ENCODE data around the gene HOXB4. TPM values are rescaled to one million over a fixed set of nuclear protein-coding genes. Genes with fewer than 3 reads are reported as not detected.

Gene HOXB4
- total RNA-seq, 1 donor from 2014 or later = 6.5 TPM

GRCh38 chr17:48561884-48562810 is 16.0 kb downstream of the HOXB4 start:
- Mint-ChIP-seq H3K9me3 (ENCODE audit: unreplicated experiment) (no peaks in the 10 kb centered on the region), H3K4me1 (ENCODE audit: unreplicated experiment) (peaks cover 50% of the 10 kb centered on the region), H3K27me3 (ENCODE audit: unreplicated experiment) (peaks cover 34% of the 10 kb centered on the region), H3K4me3 (ENCODE audit: unreplicated experiment) (peak overlapping the region; percentile 60), H3K36me3 (ENCODE audit: low read depth, unreplicated experiment) (peaks cover 19% of the 10 kb centered on the region), H3K27ac (ENCODE audit: unreplicated experiment) (no peak overlapping the region)
- peak; percentile 56 for TF ChIP-seq CTCF (IDR thresholded peaks at IDR 0.05; ENCODE audit: unreplicated experiment)
- no peak for DNase-seq (ENCODE audit: low spot score)

- Mint-ChIP-seq H3K4me1 (ENCODE audit: unreplicated experiment) (peaks cover 68% of the 10 kb centered on the region), H3K27ac (ENCODE audit: unreplicated experiment) (no peak overlapping the region), H3K27me3 (ENCODE audit: unreplicated experiment) (peaks cover 40% of the 10 kb centered on the region), H3K9me3 (ENCODE audit: unreplicated experiment) (no peaks in the 10 kb centered on the region), H3K36me3 (ENCODE audit: low read depth, unreplicated experiment) (peaks cover 22% of the 10 kb centered on the region), H3K4me3 (ENCODE audit: unreplicated experiment) (no peak overlapping the region)
- TF ChIP-seq CTCF (IDR thresholded peaks at IDR 0.05; ENCODE audit: unreplicated experiment) = no peak
- DNase-seq (ENCODE audit: low spot score) = no peak
Observed at GRCh38 chr17:48559840-48560817, 18.0 kb downstream of the HOXB4 start.

- no peaks in the 10 kb centered on the region for H3K9me3 Mint-ChIP-seq (ENCODE audit: unreplicated experiment)
- no peak for TF ChIP-seq CTCF (IDR thresholded peaks at IDR 0.05; ENCODE audit: unreplicated experiment)
- peaks cover 24% of the 10 kb centered on the region for H3K36me3 Mint-ChIP-seq (ENCODE audit: low read depth, unreplicated experiment)
- DNase-seq (ENCODE audit: low spot score) = no peak
- H3K4me1 Mint-ChIP-seq (ENCODE audit: unreplicated experiment) = peaks cover 73% of the 10 kb centered on the region
- H3K27ac Mint-ChIP-seq (ENCODE audit: unreplicated experiment) = no peak overlapping the region
- peaks cover 39% of the 10 kb centered on the region for H3K27me3 Mint-ChIP-seq (ENCODE audit: unreplicated experiment)
- H3K4me3 Mint-ChIP-seq (ENCODE audit: unreplicated experiment) = no peak overlapping the region
Observed at GRCh38 chr17:48559122-48559839, 18.9 kb downstream of the HOXB4 start.

- H3K36me3 Mint-ChIP-seq (ENCODE audit: low read depth, unreplicated experiment) = peaks cover 26% of the 10 kb centered on the region
- H3K27me3 Mint-ChIP-seq (ENCODE audit: unreplicated experiment) = peaks cover 39% of the 10 kb centered on the region
- no peak for TF ChIP-seq CTCF (IDR thresholded peaks at IDR 0.05; ENCODE audit: unreplicated experiment)
- no peak for DNase-seq (ENCODE audit: low spot score)
- H3K4me1 Mint-ChIP-seq (ENCODE audit: unreplicated experiment) = peaks cover 74% of the 10 kb centered on the region
- H3K27ac Mint-ChIP-seq (ENCODE audit: unreplicated experiment) = no peak overlapping the region
- peak overlapping the region; percentile 45 for H3K4me3 Mint-ChIP-seq (ENCODE audit: unreplicated experiment)
- H3K9me3 Mint-ChIP-seq (ENCODE audit: unreplicated experiment) = no peaks in the 10 kb centered on the region
Observed at GRCh38 chr17:48558831-48559121, 19.4 kb downstream of the HOXB4 start.

All from endothelial cell (in vitro differentiated cells).